HG03378 (cell line): ENCODE data around the gene PPP1R11.

Source experiments
- ATAC-seq: cut with Tn5 transposase; IDR thresholded peaks from one replicate; pipeline ENCODE4 v1.9.1; 2021; ENCODE audit warnings: mild to moderate bottlenecking, moderate library complexity; ENCODE audit not compliant: unreplicated experiment

PPP1R11 gene

DNA sequence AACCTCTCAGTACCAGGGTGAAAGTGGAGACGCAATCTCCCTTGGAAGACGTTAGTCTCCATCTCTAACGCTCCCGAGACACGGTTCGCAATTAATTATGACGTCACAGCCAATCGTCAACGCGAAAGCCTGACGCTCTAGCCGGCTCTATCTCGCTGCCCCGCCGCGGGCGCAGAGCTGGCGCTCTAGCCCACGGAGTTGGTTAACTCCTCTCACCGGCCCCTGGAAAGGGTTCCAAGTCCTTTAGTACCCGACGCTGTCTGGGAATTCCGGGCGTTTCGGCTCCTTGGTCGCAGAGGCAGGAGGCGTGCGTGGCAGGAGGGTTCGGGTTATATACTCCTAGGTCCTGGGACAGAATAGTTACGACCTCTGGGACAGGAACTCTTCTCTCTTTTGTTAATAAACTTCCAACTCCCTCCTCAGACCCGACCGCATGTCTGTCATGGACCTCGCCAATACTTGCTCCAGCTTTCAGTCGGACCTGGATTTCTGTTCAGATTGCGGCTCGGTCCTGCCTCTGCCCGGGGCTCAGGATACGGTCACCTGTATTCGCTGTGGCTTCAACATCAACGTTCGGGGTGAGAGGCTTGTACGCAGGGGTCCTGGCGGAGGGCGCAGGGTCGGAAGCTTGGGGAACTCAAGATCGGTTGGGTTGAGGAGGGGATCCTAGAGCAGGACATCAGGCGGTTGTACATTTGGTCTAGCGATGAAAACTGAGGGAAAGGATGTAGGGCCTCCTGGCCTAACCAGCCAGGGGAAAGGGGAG is 5.7 kb upstream of the PPP1R11 start, which contains the start of gene POLR1H:
Gene POLR1H (plus strand): TSS at position 174 of the 766 bp plus-strand sequence. CDS start 260 bp downstream, at position 434.
- peak; percentile 81 for ATAC-seq

DNA sequence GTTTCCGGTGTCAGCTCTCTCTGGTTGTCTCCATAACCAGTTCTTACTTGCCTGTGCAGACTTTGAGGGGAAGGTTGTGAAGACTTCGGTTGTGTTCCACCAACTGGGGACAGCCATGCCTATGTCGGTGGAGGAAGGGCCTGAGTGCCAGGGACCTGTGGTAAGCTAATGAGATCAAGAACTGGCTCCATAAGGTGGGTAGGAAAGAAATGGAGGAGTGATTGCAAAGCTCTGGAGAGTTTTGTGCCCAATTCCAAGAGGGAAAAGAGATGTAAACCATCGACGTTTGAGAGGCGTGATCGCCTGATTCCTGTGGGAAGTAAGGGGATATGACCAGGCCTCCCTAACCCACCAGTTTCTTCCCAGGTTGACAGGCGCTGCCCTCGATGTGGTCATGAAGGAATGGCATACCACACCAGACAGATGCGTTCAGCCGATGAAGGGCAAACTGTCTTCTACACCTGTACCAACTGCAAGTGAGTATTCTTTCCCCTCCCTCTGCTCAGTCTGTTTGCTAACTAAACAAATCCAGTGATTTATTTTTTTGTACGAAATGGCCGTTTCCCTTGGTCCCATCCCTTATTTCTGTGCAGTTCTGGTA is 5.0 kb upstream of the PPP1R11 start:
- peak; percentile 2 for ATAC-seq

DNA sequence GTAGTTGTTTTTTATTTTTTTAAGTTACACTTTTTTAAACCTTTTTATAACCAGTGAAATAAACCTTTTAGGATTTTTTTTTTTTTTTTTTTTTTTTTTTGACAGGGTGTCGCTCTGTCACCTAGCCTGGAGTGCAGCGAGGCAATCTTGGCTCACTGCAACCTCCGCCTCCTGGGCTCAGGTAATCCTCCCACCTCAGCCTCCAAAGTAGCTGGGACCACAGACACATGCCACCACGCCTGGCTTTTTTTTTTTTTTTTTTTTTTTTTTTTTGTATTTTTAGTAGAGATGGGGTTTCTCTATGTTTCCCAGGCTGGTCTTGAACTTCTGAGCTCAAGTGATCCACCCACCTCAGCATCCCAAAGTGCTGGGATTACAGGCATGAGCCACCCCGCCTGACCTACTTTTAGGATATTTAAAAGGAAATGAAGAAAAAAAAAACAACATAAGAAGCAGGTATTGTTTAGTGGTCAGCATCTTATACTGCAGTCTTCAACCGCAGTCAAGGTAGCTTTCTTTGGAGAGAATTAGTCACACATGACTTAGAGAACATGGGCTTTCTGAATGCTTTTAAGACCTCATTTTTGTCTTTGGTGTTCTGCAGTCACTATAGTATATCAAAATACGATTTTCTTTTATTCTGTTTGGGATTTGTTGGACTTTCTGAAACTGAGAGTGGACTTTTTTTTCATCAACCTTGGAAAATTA is 4.4 kb upstream of the PPP1R11 start:
- ATAC-seq = no peak

DNA sequence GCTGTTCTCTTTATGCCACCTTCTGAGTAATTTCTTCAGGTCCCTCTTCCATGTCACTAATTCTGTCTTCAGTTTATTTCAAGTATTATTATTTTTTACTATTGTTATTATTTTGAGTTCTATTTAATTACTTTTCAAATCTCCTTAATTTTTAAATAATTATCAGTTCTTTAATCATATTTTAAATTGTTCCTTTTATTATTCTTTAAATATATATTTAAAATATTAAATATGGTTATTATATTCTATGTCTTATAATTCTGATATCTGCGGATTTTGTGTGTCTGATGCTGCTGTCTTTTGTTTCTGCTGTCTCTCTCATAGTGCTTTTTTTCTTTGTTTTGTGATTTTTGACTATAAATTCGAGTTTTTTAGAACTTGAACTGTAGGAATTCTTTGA is 3.7 kb upstream of the PPP1R11 start:
- ATAC-seq = no peak

DNA sequence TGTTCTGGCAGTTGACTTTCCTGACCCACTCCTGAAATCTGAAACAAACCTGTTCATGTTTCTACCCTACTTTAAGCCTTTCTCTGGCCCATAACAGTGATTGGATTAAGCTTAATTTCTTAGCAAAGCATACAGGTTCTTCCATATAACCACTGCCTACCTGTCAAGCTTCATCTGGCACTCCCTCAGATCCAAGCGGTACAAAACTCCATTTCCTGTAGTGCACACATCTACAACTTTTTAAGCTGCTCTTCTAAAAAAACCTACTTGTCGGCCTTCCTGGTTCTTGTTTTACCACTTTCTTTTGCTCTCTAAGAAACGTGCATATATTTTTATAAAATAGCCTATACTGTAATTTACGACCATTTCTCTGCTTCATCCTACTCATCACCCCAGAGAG is 916 bp upstream of the PPP1R11 start:
- no peak for ATAC-seq

DNA sequence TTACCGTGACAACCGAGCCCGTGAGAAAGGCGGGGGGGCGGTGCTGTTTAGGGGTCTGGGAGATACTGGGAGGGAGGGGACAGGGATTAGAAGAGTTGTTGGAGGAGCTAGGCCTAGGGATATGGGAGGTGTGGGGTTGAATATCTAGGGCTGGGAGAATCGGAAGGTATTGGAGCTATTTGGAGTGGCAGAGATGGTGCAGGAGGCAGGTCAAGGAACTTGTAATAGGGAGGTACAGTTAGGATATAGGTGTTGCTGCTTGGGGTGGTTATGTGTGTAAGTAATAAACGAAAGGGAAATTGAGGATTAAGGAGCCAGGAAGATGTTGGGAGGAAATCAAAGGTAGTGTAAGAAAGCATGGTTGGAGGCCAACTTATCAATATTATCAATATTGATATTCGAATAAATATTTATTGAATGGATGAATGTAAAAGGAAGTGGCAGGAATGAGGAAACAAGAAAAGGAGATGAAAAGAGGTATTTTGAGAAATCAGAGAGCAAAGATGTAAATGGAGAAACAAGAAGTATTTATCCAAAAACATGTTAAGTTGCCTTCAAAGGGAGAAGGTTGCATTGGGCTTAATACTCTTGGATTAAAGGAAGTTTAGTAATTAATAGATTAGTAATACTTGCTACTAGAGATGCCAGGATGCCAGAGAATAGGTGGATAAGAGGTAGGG is 602 bp downstream of the PPP1R11 start:
- ATAC-seq = no peak

DNA sequence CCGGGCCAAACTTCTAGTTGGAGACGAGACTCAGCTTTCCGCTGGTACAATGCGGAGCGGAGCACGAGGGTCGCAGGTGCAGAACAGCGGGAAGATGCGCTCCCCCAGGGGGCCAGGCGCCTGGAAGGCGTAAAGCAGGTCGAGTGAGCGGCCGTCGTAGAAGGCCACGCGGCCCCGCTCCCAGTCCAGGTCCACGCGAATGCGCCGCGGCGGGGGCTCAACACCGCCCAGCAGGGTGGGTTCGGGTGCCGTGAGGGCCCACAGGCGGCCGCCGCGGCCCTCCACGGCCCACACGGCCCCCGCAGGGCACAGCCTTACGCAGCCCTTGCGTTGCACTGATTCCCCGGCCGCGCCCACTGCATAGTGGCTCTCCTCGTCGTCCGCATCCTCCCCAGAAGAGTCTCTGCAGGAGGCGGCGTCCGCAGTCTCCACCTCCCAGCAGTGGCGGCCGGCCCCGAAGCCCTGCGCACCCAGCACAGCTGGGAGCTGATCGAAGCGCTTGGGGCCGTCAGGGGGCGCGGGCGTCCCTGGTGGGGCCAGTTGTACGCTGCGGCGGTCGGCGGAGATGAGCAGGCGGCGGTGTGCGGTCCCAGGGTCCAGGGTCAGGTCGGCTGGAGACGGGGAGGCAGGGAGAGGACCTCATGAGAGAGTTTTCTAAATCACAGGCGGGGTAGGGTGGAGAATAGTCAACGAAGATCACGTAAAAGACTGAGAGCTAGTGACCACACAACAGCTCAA is 4.3 kb downstream of the PPP1R11 start:
- ATAC-seq = no peak

DNA sequence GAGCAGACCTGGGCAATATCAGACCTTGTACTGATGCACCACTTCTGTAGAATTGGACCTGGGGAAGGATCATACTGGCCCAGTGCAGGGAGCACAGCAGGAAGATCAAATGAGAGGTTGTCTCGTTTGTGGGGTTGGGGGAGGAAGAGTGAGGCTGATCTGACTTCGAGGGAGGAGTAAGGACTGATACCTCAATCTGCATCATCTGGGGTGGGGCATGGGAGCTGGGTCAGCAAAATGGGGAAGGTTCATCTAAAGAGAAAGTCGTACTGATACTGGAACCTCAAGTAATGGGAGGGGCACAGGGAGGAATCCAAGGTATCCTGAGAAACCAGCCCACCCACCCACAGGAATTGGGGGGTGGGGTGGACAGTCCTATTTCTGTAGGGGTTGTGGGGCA is 4.9 kb downstream of the PPP1R11 start:
- no peak for ATAC-seq

DNA sequence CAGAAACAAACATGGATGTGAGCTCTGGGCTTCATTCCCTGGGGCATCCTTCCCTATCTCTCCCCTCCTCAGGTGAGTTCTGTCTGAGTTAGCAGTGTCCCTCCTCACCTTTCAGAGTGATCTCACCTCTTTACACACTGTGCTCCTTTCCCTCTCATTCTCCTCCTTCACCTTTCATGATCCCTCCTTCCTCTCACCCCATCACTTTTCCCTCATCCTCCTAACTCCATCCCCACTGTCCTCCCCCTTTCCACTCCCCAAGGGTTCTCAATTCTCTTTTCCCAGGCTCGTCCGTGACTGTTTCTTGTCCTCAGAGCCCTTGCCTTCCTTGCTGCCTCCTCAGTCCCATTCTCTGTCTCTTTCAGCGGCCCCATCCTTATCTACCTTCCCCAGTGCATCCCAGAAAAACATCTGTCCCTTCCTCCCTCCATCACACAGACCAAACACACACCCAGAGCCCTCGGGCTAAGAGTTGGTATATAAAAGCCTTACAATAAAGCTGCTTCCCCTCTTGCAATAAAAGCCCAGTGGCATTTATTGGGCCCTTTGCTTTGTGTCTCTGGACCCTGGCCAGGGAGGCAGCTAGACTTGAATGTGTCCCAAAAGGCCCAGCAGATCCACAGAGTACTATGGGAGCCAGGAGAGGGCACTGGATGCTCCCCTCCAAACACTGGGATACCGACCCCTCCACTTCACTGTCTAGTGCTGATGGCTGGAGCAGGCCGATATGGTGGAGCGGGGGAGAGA is 6.7 kb downstream of the PPP1R11 start:
- no peak for ATAC-seq

DNA sequence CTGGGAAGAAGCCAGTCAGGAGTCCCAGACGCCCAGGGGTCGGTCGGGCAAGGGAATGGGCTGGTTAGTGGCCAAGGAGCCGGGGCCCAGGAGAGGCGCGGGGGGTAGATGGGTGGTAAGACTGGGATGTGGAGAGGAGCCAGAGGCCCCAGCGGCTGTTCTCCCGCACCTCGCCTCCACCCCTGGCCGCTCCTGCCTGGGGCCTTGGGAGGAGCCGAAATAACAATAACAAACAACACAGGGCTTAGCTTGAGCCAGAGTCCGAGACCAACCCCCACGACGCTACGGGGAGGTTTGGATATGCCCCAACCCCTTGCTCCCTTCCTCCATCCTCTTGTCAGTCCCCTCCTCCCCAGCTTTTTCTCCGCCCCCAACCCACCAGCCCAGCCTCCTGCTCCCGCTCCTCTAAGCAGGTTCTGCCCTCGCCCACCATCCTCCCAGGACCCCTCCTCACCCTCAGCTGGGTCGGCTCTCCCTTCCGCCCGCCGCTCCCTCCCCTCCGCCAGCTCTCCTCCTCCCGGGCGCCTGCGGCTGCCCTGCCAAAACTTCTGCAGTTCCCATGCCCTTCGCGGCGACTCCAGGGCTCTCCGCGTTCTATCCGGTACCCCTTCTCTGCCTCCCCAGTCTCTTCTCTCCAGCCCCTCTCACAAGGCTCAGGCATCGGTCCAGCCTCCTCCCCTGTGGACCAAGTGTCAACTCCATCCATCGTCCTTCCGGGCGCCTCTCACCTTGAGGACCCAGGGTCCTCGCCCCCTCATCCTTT is 7.5 kb downstream of the PPP1R11 start:
- ATAC-seq = no peak

DNA sequence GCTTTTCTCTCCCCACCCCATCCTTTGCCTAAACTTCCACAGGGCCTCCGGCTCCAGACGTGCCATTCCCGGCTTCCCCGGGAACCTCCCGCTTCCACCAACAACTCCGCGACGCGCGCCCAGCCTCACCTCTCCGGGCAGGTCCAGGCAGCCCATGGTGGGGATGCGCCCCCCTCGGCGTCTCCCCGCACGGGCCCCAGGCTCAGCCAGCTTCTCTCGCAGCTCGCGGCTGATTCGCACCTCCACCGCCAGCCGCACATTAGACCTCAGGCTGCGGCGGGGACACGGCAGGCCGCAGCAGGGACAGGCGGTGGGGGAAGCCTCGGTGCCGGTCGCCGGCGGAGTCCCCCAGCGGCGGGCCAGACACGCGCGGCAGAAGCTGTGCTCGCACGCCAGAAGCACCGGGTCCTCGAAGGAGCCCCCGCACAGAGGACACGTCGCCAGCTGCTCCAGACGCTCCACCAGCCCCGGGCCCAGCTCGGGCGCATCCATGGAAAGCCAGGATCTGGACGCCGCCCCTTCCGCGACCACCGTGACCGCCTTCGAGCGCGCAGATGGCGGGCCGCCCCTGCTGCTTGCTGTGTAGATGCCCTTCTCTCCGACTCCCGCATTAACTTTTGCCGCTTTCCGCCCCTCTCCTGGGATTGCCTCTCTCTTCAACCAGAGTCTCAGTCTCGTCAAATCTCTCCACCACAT is 8.2 kb downstream of the PPP1R11 start, which contains the start of gene RNF39:
Gene RNF39 (minus strand): TSS at position 676 of the 696 bp plus-strand sequence. CDS start 184 bp downstream, at position 492.
- ATAC-seq = no peak

DNA sequence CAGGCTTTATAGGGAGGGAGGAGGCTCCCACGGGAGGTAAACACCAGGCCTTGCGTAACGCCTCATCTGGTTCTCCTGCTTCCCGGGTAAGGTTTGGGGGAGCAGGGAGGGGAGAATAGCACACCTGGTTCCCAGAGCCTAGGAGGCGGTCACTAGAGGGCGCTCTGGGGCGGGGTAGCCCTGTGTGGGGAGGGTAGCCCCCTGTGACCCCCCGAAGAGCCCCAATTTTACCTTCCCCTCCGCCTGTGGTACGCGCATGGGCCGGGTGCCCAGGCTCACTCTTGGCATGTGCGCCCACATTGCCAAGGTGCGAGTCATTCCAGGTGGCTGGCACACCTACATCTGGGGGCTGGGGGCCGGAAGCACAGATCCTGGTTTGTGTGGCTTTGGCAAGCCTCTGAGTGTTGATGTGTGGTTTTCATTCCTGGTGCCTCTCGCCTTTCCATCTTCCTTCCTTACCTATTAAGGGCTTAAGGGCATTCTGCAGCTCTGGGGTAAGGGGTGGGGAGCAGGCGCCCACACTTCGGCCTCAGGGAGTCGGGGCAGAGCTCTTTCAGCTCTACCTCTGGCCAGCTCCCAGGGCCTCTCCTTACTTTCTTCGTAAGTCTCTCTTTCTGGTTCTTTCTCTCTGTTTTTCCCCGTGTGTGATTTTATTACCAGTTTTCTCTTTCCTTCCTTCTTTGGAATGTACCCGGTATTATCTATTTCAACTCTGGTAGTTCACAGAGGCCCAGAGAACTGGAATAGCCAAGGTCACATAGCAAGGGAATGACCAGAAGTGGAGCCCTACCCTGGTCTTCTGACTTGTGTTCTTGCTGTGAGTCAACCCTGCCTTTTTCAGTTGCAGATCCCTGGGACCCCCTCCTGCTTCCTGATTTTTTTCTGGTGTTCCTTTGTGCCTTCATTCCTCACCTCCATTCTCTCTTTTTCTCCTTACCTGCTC is 9.1 kb downstream of the PPP1R11 start:
- ATAC-seq = no peak

DNA sequence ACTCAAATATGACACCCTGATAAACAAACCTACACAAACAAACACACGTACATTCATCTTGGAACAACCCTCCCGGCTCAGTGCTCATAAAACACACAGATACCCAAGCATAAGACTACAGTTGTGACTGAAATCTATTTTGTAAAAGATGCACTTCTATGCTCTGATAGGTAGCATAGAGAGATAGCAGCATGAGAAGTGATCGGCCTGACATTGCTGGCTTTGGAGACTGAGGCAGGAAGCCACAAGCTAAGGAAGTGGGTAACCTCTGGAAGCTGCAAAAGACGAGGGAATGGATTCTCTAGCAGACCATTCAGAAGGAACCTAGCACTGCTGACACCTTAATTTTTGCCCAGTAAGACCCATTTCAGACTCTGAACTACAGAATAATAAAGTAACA is 10.2 kb downstream of the PPP1R11 start:
- ATAC-seq = no peak

DNA sequence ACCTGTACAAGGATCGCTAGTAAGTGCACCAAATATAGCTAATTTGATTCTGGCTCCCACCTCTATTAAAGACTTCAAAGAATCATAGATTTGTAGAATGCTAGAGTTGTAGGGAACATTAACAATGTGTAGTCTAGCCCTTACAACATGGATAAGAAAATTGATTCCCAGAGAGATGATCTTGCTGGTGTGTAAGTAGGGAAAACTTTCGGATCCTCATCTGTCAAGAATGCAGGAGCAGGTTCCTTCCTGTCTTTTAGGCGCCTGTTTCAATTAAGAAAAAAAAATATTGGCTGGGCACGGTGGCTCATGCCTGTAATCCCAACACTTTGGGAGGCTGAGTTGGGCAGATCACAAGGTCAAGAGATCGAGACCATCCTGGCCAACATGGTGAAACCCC is 20.9 kb downstream of the PPP1R11 start:
- ATAC-seq = no peak

DNA sequence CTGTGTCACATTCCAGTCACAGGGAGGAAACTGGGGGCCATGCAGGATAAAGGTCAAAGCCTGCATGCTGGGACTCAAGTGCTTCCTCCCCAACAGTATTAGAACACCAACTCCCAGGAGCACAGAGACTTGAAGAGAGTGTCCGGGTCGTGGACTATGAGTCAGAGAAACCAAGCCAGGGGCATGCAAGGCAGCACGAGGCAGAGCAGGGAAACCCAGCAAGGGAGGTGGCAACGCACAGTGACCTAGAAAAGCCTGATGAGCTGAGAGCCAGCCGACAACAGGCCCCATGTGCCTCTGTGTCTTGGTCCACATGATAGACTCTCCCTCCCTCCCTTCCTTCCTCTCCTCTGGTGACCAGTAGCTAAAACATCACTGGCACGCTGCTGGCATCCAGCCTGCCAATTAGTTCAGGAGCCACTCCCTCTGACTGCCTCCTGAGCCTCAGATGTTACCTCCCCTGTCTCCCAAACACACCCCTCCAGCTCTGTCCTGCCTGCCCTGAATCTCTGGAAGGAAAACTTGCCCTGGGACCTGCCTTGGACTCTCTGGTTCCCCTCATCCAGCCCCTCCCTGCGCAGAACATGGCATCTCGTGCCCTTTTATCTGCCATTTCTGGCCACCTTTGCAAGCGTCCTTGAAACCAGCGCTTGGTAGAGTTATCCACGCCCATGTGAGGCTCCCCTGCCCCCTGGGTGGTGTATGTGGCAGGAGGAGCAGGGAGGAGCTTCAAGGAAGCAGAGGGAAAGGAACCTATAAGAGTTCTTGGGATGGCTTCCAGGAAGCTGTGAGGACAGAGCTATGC is 24.8 kb downstream of the PPP1R11 start:
- ATAC-seq = no peak

DNA sequence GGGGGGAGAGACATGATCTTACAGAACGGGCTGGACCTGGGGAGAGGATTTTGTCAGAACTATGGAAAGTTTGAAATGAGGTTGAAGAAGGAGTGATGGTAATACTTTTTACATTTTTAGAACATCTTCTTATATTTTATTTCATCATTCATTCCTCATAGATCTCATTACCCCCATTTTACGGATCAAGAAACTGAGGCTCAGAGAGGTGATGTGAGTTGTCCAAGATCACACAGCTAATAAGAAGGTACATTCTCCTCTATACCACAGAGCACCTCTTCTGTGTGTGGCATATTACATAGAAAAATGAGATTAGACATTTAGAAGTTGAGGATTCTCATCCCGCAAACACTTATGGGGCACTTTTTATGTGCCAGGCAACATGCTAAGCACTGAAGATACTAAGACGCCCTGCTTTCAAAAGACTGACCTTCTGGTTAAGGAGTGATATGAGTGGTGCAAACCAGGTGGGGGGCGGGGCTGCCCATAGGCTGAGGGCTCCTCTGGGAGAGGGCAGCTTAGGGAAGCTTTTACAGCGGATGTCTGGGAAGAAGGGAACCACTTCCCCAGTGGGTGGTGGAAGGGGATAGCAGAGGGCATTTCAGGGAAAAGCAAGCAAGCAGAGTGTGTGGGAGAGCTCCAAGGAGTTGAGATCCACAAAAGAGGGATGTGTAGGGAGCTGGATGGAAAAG is 26.0 kb downstream of the PPP1R11 start:
- no peak for ATAC-seq
